ENCODE results near the gene CTSE.

Gene CTSE

GRCh38 chr1:205993068-205993467 is 30.6 kb downstream of the CTSE start:
- no peaks in the 10 kb centered on the region for H3K36me3 Mint-ChIP-seq
- peaks cover 5% of the 10 kb centered on the region for H3K27me3 Mint-ChIP-seq
- H3K4me1 Mint-ChIP-seq (ENCODE audit: low read depth): no peaks in the 10 kb centered on the region
- H3K9me3 Mint-ChIP-seq (ENCODE audit: low read depth): no peaks in the 10 kb centered on the region
- H3K4me3 Mint-ChIP-seq: no peak overlapping the region
- no peak overlapping the region for H3K27ac Mint-ChIP-seq

- H3K4me3 Mint-ChIP-seq: no peak overlapping the region
- H3K27ac Mint-ChIP-seq: no peak overlapping the region
- peaks cover 5% of the 10 kb centered on the region for H3K27me3 Mint-ChIP-seq
- H3K9me3 Mint-ChIP-seq (ENCODE audit: low read depth): no peaks in the 10 kb centered on the region
- no peaks in the 10 kb centered on the region for H3K4me1 Mint-ChIP-seq (ENCODE audit: low read depth)
- H3K36me3 Mint-ChIP-seq: no peaks in the 10 kb centered on the region
These were observed 31.3 kb downstream of the CTSE start for GRCh38 chr1:205992218-205992882.

- Mint-ChIP-seq H3K4me3 (no peak overlapping the region), H3K27me3 (peaks cover 5% of the 10 kb centered on the region), H3K27ac (no peak overlapping the region), H3K4me1 (ENCODE audit: low read depth) (no peaks in the 10 kb centered on the region), H3K9me3 (ENCODE audit: low read depth) (no peaks in the 10 kb centered on the region), H3K36me3 (no peaks in the 10 kb centered on the region)
These were observed 32.5 kb downstream of the CTSE start for GRCh38 chr1:205991237-205991636.

- Mint-ChIP-seq H3K9me3 (ENCODE audit: low read depth) (no peaks in the 10 kb centered on the region), H3K27ac (no peak overlapping the region), H3K4me1 (ENCODE audit: low read depth) (no peaks in the 10 kb centered on the region), H3K36me3 (no peaks in the 10 kb centered on the region), H3K4me3 (no peak overlapping the region), H3K27me3 (peaks cover 5% of the 10 kb centered on the region)
These were observed 33.5 kb downstream of the CTSE start for GRCh38 chr1:205990226-205990625.

DNA sequence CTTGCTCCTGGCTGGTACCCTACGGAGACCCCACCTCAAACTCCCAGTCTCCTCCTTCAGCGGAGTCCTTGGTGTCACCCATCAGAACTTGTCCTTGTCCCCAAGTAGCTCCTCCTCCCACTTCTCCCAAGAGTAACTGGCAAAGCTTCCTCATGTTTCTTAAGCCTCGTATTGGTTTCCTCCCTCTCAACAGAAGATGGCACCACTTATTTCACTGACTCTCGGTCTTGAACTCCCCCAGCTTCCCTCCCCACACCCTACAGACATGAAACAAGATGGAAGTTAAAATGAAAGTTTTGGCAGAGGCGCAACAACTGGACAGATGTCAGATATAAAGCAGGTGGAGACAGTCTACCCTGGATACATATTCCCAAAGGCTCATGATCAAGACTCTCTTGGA is 33.9 kb downstream of the CTSE start:
- no peaks in the 10 kb centered on the region for H3K9me3 Mint-ChIP-seq (ENCODE audit: low read depth)
- H3K36me3 Mint-ChIP-seq: no peaks in the 10 kb centered on the region
- no peaks in the 10 kb centered on the region for H3K4me1 Mint-ChIP-seq (ENCODE audit: low read depth)
- peaks cover 5% of the 10 kb centered on the region for H3K27me3 Mint-ChIP-seq
- no peak overlapping the region for H3K4me3 Mint-ChIP-seq
- no peak overlapping the region for H3K27ac Mint-ChIP-seq

DNA sequence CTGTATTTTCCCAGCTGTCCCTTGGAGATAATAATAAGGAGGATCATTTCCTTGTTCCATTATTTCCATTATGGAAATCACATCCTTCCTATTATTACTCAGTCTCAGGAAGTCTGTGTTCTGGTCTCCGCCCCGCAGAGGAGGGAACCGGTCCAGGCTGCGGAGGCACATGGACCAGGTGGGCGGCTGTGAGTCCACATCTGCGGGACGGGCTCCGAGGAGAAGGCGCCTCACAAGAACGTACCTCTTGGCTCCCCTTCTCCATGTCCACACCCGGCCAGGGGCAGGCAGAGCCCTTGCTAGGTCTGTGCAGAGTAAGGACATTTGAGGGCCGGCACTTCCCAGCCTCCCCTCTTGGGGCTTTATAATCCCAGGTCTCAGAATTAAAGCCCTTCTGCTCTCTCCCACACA is 35.1 kb downstream of the CTSE start:
- H3K27ac Mint-ChIP-seq: no peak overlapping the region
- H3K36me3 Mint-ChIP-seq: no peaks in the 10 kb centered on the region
- peaks cover 5% of the 10 kb centered on the region for H3K27me3 Mint-ChIP-seq
- no peaks in the 10 kb centered on the region for H3K4me1 Mint-ChIP-seq (ENCODE audit: low read depth)
- H3K9me3 Mint-ChIP-seq (ENCODE audit: low read depth): no peaks in the 10 kb centered on the region
- H3K4me3 Mint-ChIP-seq: no peak overlapping the region

DNA sequence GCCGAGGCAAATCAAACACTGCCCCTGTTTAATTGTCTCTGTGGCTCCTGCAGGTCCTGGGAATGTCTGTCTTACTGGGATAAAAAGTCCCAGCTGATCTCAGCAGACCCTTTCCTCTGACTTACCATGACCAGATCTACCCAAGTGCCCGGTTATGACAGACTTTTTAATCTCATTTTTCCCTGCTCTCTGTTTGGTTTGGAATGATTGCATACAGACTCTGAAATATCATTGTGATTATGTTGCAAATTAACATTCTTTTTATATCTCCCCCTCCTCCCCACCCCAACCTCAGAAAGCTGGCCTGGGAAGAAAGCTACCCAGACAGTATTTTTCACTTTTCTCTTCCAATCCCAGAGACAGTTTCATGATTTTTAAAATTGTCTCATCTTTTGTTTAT is 36.8 kb downstream of the CTSE start:
- H3K27me3 Mint-ChIP-seq: peaks cover 5% of the 10 kb centered on the region
- no peaks in the 10 kb centered on the region for H3K36me3 Mint-ChIP-seq
- no peaks in the 10 kb centered on the region for H3K9me3 Mint-ChIP-seq (ENCODE audit: low read depth)
- no peaks in the 10 kb centered on the region for H3K4me1 Mint-ChIP-seq (ENCODE audit: low read depth)
- no peak overlapping the region for H3K27ac Mint-ChIP-seq
- H3K4me3 Mint-ChIP-seq: no peak overlapping the region

- no peaks in the 10 kb centered on the region for H3K27me3 Mint-ChIP-seq
- no peaks in the 10 kb centered on the region for H3K4me1 Mint-ChIP-seq (ENCODE audit: low read depth)
- H3K27ac Mint-ChIP-seq: no peak overlapping the region
- no peaks in the 10 kb centered on the region for H3K36me3 Mint-ChIP-seq
- H3K9me3 Mint-ChIP-seq (ENCODE audit: low read depth): no peaks in the 10 kb centered on the region
- H3K4me3 Mint-ChIP-seq: no peak overlapping the region
These were observed 37.4 kb downstream of the CTSE start for GRCh38 chr1:205986292-205986691.

GRCh38 chr1:205985330-205986005 is 38.2 kb downstream of the CTSE start:
- Mint-ChIP-seq H3K4me3 (no peak overlapping the region), H3K4me1 (ENCODE audit: low read depth) (no peaks in the 10 kb centered on the region), H3K27ac (no peak overlapping the region), H3K9me3 (ENCODE audit: low read depth) (no peaks in the 10 kb centered on the region), H3K27me3 (no peaks in the 10 kb centered on the region), H3K36me3 (no peaks in the 10 kb centered on the region)

DNA sequence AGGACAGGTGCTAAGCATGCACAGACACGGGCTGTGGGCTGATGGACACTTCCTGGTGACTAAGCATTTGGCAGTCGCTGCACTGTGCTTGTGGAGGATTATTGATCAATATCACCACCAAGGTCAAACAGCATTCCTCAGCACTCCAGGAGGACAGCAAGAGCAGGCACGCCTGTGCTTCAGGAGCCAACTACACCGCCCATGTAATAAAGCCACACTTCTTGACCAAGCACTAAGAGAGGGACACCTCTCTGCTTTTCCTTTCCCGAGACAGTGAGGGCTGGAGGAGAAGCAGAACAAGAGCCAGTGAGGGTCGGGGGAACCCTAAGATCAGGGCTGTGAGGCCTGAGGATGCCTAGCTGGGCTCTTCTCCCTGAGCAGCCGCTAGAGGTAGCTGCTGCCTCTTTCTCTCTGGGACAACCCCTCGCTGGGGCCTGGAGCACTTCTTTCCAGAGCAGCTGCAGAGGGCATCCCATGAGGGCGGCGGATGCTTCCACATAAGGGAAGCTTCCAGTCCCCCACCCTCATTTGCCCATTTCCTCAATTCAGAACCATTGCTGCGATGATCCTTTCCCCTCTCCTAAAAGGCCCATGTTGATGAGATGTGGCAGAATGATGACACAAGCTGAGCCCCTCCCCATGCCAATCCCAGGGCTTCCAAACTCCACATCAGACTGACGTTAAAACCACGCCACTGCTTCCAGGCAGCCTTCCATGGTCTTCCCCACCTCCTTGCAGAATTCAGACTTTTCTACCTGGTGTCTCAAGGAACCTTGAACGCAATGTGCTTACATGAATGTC is 39.6 kb downstream of the CTSE start:
- no peaks in the 10 kb centered on the region for H3K36me3 Mint-ChIP-seq
- H3K27ac Mint-ChIP-seq: no peak overlapping the region
- no peaks in the 10 kb centered on the region for H3K27me3 Mint-ChIP-seq
- no peaks in the 10 kb centered on the region for H3K9me3 Mint-ChIP-seq (ENCODE audit: low read depth)
- H3K4me3 Mint-ChIP-seq: no peak overlapping the region
- no peaks in the 10 kb centered on the region for H3K4me1 Mint-ChIP-seq (ENCODE audit: low read depth)

GRCh38 chr1:205981257-205981656 is 42.4 kb downstream of the CTSE start:
- Mint-ChIP-seq H3K4me1 (ENCODE audit: low read depth) (no peaks in the 10 kb centered on the region), H3K36me3 (no peaks in the 10 kb centered on the region), H3K4me3 (no peak overlapping the region), H3K9me3 (ENCODE audit: low read depth) (no peaks in the 10 kb centered on the region), H3K27me3 (peaks cover 2% of the 10 kb centered on the region), H3K27ac (no peak overlapping the region)

DNA sequence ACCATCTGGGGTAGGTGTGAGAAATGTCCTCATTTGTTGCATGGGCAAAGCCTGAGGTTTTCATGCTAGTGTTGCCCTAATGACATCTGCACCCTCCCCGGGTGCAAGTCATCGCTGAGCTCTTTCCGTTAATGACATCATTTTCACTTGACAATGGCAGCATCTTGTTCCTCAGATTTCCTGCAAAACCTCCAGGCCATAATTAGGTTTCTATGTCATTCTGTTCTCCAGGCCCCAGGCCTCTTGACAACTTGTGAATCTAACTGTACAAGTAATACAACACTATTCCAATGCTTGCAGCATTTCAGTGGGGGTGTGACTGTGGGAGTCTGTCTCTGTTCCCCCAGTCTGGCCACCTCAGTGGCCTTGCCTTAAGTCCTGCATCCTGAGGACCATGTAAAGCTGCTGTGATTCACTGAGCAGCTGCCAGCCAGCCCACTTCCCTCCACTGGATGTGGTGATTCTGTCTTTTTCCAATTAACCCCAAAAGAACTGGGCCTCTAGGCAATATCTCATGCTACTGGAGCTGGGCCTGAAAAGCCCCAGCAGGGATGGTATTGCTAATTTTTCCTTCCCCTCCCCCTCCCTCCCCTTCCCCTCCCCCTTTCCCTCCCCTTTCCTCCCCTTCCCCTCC is 43.3 kb downstream of the CTSE start:
- Mint-ChIP-seq H3K27ac (no peak overlapping the region), H3K36me3 (no peaks in the 10 kb centered on the region), H3K27me3 (peaks cover 2% of the 10 kb centered on the region), H3K4me3 (no peak overlapping the region), H3K9me3 (ENCODE audit: low read depth) (no peaks in the 10 kb centered on the region), H3K4me1 (ENCODE audit: low read depth) (no peaks in the 10 kb centered on the region)

DNA sequence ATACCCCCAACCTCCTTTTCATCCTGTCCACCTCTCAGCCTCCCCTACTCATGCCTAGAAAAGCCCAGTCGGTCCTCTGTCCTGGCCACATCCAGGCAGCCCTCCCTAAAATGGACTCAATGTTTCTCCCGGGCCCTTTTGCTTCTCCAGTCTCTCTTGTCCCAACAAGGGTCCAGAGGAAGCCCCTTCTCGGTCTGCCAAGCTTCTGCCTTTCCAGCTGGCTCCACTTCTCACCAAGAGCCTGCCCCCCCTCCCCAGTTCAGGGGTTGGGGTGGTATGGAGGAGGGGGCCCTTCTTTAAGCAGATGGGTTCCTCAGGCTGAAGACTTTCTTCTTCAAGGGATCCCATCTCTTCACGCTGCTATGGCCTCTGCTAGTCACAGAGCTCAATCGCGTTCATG is 44.4 kb downstream of the CTSE start:
- Mint-ChIP-seq H3K27ac (no peak overlapping the region), H3K4me1 (ENCODE audit: low read depth) (no peaks in the 10 kb centered on the region), H3K27me3 (peaks cover 2% of the 10 kb centered on the region), H3K4me3 (no peak overlapping the region), H3K9me3 (ENCODE audit: low read depth) (no peaks in the 10 kb centered on the region), H3K36me3 (no peaks in the 10 kb centered on the region)

DNA sequence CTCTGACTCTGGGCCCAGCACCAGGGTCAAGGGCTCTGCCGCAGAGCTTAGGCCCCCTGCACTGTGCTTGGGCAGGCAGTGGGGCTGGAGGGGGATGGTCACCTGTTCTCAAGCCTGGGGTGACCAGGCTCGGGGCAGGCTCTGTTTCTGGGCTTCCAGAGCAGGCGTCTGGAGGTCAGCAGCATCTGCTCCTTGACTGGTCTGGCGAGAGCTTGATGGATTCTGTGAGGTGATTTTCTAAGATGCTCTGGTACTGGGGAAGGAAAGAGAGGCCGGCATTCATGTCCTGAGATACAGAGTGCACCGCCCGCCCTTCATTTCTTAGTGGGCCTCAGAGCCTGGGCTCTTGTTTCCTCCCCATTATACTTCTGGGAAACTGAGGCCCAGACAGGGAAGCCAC is 45.0 kb downstream of the CTSE start:
- no peaks in the 10 kb centered on the region for H3K9me3 Mint-ChIP-seq (ENCODE audit: low read depth)
- no peak overlapping the region for H3K4me3 Mint-ChIP-seq
- H3K27me3 Mint-ChIP-seq: peaks cover 2% of the 10 kb centered on the region
- H3K36me3 Mint-ChIP-seq: no peaks in the 10 kb centered on the region
- no peaks in the 10 kb centered on the region for H3K4me1 Mint-ChIP-seq (ENCODE audit: low read depth)
- no peak overlapping the region for H3K27ac Mint-ChIP-seq

GRCh38 chr1:205977402-205978014 is 46.2 kb downstream of the CTSE start:
- no peak overlapping the region for H3K27ac Mint-ChIP-seq

More at GRCh38 chr1:205977402-205978014, 46.2 kb downstream of the CTSE start:
- Mint-ChIP-seq H3K9me3 (ENCODE audit: low read depth) (no peaks in the 10 kb centered on the region), H3K27me3 (peaks cover 2% of the 10 kb centered on the region), H3K4me3 (no peak overlapping the region), H3K4me1 (ENCODE audit: low read depth) (no peaks in the 10 kb centered on the region), H3K36me3 (no peaks in the 10 kb centered on the region)
